Lower lobe of right lung (tissue), 2 donors: ENCODE data around the gene SLC13A2. TPM values are rescaled to one million over a fixed set of nuclear protein-coding genes. Genes with fewer than 3 reads are reported as not detected.
A peak's percentile ranks its signal among the peaks of the same experiment; 100 is the strongest.

Experiments used
- ATAC-seq, 2 donors: fragments of 200-7000 bp; cut with Tn5 transposase; one replicate each; pipeline ENCODE4 v1.9.1; 2020 to 2022; ENCODE audit warnings: mild to moderate bottlenecking in 2 of 2, moderate library complexity in 2 of 2
- DNase-seq: peaks from one replicate; pipeline ENCODE4 v3.0.0-alpha.2; 2020
- H3K27ac ChIP-seq: fragments of 200-600 bp; one replicate; pipeline ENCODE4 v1.8.0; 2022
- H3K27me3 ChIP-seq: fragments of 200-600 bp; one replicate; pipeline ENCODE4 v1.8.0; 2022; ENCODE audit warnings: low read depth
- H3K36me3 ChIP-seq: fragments of 200-600 bp; one replicate; pipeline ENCODE4 v1.8.0; 2022; ENCODE audit warnings: mild to moderate bottlenecking
- H3K4me1 ChIP-seq: fragments of 200-600 bp; one replicate; pipeline ENCODE4 v1.8.0; 2022
- H3K4me3 ChIP-seq: fragments of 200-600 bp; one replicate; pipeline ENCODE4 v1.8.0; 2022; ENCODE audit warnings: mild to moderate bottlenecking
- H3K9me3 ChIP-seq: fragments of 200-600 bp; one replicate; pipeline ENCODE4 v1.8.0; 2022
- CTCF ChIP-seq: fragments of 200-600 bp; IDR thresholded peaks from one replicate; pipeline ENCODE4 v1.8.0; 2022; ENCODE audit warnings: antibody characterized with exemption, mild to moderate bottlenecking
- intact Hi-C: fragments of 100-400 bp; cut with DNase I; formaldehyde crosslinking; loops from one replicate; pipeline ENCODE4 v1.11.0; 2022
- total RNA-seq: library from RNA; stranded (reverse); fragmentation: NEBNext Ultra II Directional; extraction: Animal tissue kit (Norgen Biotek cat#: 25700); gene quantifications from one replicate; pipeline ENCODE4 v1.2.1, GENCODE V29; 2021
- donor health status: DM: no; HTN: yes; CAD: no; lungs with severe emphysema.

Gene SLC13A2
- total RNA-seq, 1 donor from 2014 or later: not detected

GRCh38 chr17:28480278-28480677 lies 6.8 kb downstream of the SLC13A2 start:
- intact Hi-C loops: no loop called here
- Histone ChIP-seq H3K27me3 (no peaks in the 10 kb centered on the region), H3K36me3 (no peaks in the 10 kb centered on the region), H3K4me3 (no peak overlapping the region), H3K9me3 (no peaks in the 10 kb centered on the region), H3K4me1 (no peaks in the 10 kb centered on the region), H3K27ac (no peak overlapping the region)
- DNase-seq (no peak), ATAC-seq (peak; percentile 7 to 25)
- no peak for TF ChIP-seq CTCF

- TF ChIP-seq CTCF: no peak
- Histone ChIP-seq H3K4me1 (no peaks in the 10 kb centered on the region), H3K4me3 (no peak overlapping the region), H3K9me3 (no peaks in the 10 kb centered on the region), H3K36me3 (no peaks in the 10 kb centered on the region), H3K27ac (peak overlapping the region; percentile 18), H3K27me3 (no peaks in the 10 kb centered on the region)
- DNase-seq (peak; percentile 75), ATAC-seq (peak; percentile 66 to 82)
- intact Hi-C loops: no loop called here
Observed at GRCh38 chr17:28480799-28481571, 7.5 kb downstream of the SLC13A2 start.

- peak in 1 of 2 donors; percentile 3 for ATAC-seq
Observed at GRCh38 chr17:28482551-28483199, 9.2 kb downstream of the SLC13A2 start.

GRCh38 chr17:28484296-28484695 lies 10.9 kb downstream of the SLC13A2 start:
- no peaks in the 10 kb centered on the region for H3K27me3 ChIP-seq
- ATAC-seq (no peak), DNase-seq (no peak)
- intact Hi-C loops: no loop called here
- TF ChIP-seq CTCF: no peak
- H3K36me3 ChIP-seq: no peaks in the 10 kb centered on the region
- H3K4me1 ChIP-seq: no peaks in the 10 kb centered on the region
- H3K27ac ChIP-seq: no peak overlapping the region
- H3K4me3 ChIP-seq: no peak overlapping the region
- no peaks in the 10 kb centered on the region for H3K9me3 ChIP-seq

More at GRCh38 chr17:28482551-28483199, 9.2 kb downstream of the SLC13A2 start:
- intact Hi-C loops: no loop called here
- H3K4me3 ChIP-seq: no peak overlapping the region
- no peaks in the 10 kb centered on the region for H3K36me3 ChIP-seq
- H3K27me3 ChIP-seq: no peaks in the 10 kb centered on the region
- H3K9me3 ChIP-seq: no peaks in the 10 kb centered on the region
- no peak for DNase-seq
- no peaks in the 10 kb centered on the region for H3K4me1 ChIP-seq
- H3K27ac ChIP-seq: no peak overlapping the region
- TF ChIP-seq CTCF: no peak

GRCh38 chr17:28485049-28485448 lies 11.6 kb downstream of the SLC13A2 start:
- Histone ChIP-seq H3K4me3 (no peak overlapping the region), H3K36me3 (no peaks in the 10 kb centered on the region), H3K9me3 (no peaks in the 10 kb centered on the region), H3K27me3 (no peaks in the 10 kb centered on the region), H3K27ac (no peak overlapping the region), H3K4me1 (no peaks in the 10 kb centered on the region)
- TF ChIP-seq CTCF: no peak
- DNase-seq: no peak
- intact Hi-C loops: no loop called here
- ATAC-seq: no peak
